ENCODE results near the gene MLN.

DNA sequence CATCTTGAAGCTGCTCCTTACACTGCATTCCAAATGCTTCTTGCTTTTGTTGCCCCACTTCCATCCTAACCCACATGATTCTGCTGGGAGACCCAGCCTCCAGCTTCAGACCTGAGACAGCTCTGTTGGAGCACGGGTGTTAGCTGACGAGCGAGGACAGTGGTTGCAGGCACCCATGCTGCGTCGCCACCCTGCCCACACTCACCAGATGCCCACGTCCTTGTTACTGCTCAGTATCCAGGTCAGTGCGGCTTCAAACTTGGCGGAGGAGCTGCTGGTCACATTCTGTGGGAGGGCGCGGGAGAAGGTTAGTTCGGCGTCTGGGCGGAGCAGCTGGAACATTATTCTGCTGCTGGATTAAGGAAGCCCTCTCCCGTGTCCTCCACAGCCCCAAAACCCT, 23.9 kb downstream of the MLN start:
- TF ChIP-seq, protein P1, sequence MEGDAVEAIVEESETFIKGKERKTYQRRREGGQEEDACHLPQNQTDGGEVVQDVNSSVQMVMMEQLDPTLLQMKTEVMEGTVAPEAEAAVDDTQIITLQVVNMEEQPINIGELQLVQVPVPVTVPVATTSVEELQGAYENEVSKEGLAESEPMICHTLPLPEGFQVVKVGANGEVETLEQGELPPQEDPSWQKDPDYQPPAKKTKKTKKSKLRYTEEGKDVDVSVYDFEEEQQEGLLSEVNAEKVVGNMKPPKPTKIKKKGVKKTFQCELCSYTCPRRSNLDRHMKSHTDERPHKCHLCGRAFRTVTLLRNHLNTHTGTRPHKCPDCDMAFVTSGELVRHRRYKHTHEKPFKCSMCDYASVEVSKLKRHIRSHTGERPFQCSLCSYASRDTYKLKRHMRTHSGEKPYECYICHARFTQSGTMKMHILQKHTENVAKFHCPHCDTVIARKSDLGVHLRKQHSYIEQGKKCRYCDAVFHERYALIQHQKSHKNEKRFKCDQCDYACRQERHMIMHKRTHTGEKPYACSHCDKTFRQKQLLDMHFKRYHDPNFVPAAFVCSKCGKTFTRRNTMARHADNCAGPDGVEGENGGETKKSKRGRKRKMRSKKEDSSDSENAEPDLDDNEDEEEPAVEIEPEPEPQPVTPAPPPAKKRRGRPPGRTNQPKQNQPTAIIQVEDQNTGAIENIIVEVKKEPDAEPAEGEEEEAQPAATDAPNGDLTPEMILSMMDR (IDR thresholded peaks at IDR 0.05): no peak
- no peak for TF ChIP-seq POLR2AphosphoS5 (IDR thresholded peaks at IDR 0.05)

All from transverse colon (tissue), 4 donors.